Activated CD4-positive, alpha-beta memory T cell treated with anti-CD3 and anti-CD28 coated beads for 36 hours (primary cell): ENCODE results near the gene COL6A2. TPM values are rescaled to one million over a fixed set of nuclear protein-coding genes. Genes with fewer than 3 reads are reported as not detected.
A peak's percentile ranks its signal among the peaks of the same experiment; 100 is the strongest.
"Not testable (repeated sequence)": the region's sequence is repeated elsewhere in the genome, so short reads cannot be mapped to it uniquely, and the experiment has no call there.

Source experiments
- CTCF ChIA-PET: fragments of 350-600 bp; sonication (Branson Sonifier 250); formaldehyde crosslinking; loops from one replicate; lab custom pipeline; 2021; ENCODE audit warnings: antibody characterized with exemption, inconsistent platforms; lab: Charles Lee
- POLR2A ChIA-PET: fragments of 350-600 bp; sonication (Branson Sonifier 250); formaldehyde crosslinking; loops from one replicate; lab custom pipeline; 2021; ENCODE audit warnings: antibody characterized with exemption; lab: Charles Lee
- DNase-seq: peaks from one replicate; pipeline ENCODE4 v3.0.0-alpha.2; 2020
- H3K27ac Mint-ChIP-seq: one replicate; pipeline ENCODE4 v1.8.0; 2021; ENCODE audit warnings: mixed read lengths
- H3K27me3 Mint-ChIP-seq: one replicate; pipeline ENCODE4 v1.8.0; 2021; ENCODE audit warnings: mixed read lengths
- H3K36me3 Mint-ChIP-seq: one replicate; pipeline ENCODE4 v1.8.0; 2021; ENCODE audit warnings: mixed read lengths
- H3K4me1 Mint-ChIP-seq: one replicate; pipeline ENCODE4 v1.8.0; 2021; ENCODE audit warnings: low read depth, mixed read lengths
- H3K4me3 Mint-ChIP-seq: one replicate; pipeline ENCODE4 v1.8.0; 2021; ENCODE audit warnings: mild to moderate bottlenecking, mixed read lengths
- H3K9me3 Mint-ChIP-seq: one replicate; pipeline ENCODE4 v1.8.0; 2021; ENCODE audit warnings: mixed read lengths
- intact Hi-C: fragments of 100-400 bp; cut with micrococcal nuclease; formaldehyde crosslinking; loops from one replicate; pipeline ENCODE4 v1.15.1; 2023
- total RNA-seq, 2 experiments: library from RNA; stranded (reverse); gene quantifications; one replicate each; pipeline ENCODE4 v1.2.3, GENCODE V29; 2021

Gene COL6A2
- total RNA-seq, 2 experiments from 2014 or later = 4.3 to 4.8 TPM

DNA sequence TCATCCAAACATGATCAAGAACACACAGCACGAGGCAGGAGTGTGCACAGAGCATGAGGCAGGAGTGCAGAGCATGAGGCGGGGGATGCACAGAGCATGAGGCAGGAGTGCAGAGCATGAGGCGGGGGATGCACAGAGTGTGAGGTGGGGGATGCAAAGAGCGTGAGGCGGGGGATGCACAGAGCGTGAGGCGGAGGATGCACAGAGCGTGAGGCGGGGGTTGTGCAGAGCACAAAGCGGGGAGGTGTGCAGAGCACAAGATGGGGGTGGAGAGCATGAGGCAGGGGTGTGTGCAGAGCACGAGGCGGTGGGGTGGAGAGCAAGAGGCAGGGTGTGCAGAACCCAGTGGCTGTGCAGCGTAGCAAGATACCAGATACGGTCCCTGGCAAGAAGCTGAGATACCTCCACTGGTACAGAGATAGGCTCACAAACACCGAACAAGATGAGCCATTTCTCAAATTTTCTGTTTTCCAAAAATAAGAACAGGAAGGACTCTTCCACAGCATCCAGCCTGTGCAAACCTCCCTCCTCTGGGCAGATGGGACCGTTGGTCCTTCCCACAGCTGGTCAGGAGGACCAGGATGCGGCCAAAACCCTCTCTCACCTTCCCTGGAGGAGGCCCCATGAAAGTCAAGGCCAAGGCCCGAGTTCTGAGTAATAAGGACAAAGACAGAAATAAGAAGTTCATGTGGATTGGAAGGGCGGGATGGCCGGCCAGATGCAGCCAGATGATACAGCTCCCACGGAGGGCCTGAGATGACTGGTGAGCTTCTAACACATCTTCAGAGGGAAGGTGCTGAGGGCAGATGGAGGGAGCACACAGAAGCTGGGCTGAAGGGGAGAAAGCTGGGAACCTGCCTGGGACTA is 74.3 kb downstream of the COL6A2 start:
- DNase-seq = peak; percentile 6
- Mint-ChIP-seq H3K27me3 (peaks cover 2% of the 10 kb centered on the region), H3K36me3 (peaks cover 5% of the 10 kb centered on the region), H3K4me1 (peaks cover 6% of the 10 kb centered on the region), H3K27ac (no peak overlapping the region), H3K9me3 (peaks cover 25% of the 10 kb centered on the region), H3K4me3 (no peak overlapping the region)
- ChIA-PET POLR2A (no interaction called here), CTCF (no interaction called here)
- intact Hi-C loops = no loop called here

- ChIA-PET POLR2A (no interaction called here), CTCF (no interaction called here)
- DNase-seq = peak; percentile 3
- Mint-ChIP-seq H3K4me3 (no peak overlapping the region), H3K4me1 (peaks cover 6% of the 10 kb centered on the region), H3K27me3 (peaks cover 2% of the 10 kb centered on the region), H3K9me3 (peaks cover 28% of the 10 kb centered on the region), H3K36me3 (peaks cover 5% of the 10 kb centered on the region), H3K27ac (no peak overlapping the region)
- intact Hi-C loops = no loop called here
These were observed 75.1 kb downstream of the COL6A2 start for GRCh38 chr21:46172863-46173528.

DNA sequence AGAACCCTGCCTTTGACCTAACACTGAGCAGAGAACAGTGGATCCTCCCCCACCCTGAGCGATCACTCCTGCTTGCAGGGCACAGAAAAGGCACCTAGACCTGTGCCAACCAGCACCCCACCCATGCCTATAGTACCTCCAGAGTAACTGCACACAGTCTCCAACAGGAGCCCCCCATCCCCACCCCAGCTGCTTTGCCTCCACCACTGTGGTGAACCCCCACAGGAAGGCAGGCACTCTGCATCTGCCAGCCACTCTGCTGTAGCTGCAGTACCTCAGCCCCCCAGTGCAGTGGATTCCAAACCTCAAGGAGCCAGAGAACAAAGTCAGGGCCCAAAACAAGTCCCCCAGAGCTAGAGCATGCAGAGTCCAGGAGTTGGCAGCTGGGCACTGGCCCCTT is 75.7 kb downstream of the COL6A2 start:
- Mint-ChIP-seq H3K27me3 (peaks cover 2% of the 10 kb centered on the region), H3K4me3 (no peak overlapping the region), H3K4me1 (peaks cover 6% of the 10 kb centered on the region), H3K27ac (no peak overlapping the region), H3K36me3 (peaks cover 5% of the 10 kb centered on the region), H3K9me3 (peaks cover 28% of the 10 kb centered on the region)
- ChIA-PET POLR2A (no interaction called here), CTCF (no interaction called here)
- DNase-seq = no peak
- intact Hi-C loops = no loop called here

- H3K27me3 Mint-ChIP-seq, H3K36me3 Mint-ChIP-seq, H3K27ac Mint-ChIP-seq, H3K4me3 Mint-ChIP-seq, H3K4me1 Mint-ChIP-seq, intact Hi-C loops, POLR2A ChIA-PET, DNase-seq: not testable (repeated sequence)
- peaks cover 28% of the 10 kb centered on the region for H3K9me3 Mint-ChIP-seq
- CTCF ChIA-PET = interaction anchor here (1.0 to 1.1 kb wide), 2 partner anchors 23 to 33 kb away, joined by 3 to 4 read pairs; no protein-coding TSS in a partner anchor
These were observed 78.7 kb downstream of the COL6A2 start for GRCh38 chr21:46176443-46177129.

DNA sequence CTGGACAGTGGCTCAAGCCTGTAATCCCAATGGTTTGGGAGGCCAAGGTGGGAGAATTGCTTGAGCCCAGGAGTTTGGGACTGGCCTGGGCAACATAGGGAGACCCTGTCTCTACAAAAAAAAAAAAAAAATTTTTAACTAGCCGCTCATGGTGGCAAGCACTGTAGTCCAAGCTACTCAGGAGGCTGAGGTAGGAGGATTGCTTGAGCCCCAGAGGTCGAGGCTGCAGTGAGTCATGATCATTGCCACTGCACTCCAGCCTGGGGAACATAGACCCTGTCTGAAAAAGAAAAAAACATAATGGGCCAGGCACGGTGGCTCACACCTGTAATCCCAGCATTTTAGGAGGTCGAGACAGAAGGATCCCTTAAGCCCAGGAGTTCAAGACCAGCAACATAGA is 81.0 kb downstream of the COL6A2 start:
- H3K36me3 Mint-ChIP-seq = peaks cover 5% of the 10 kb centered on the region
- H3K27me3 Mint-ChIP-seq = peaks cover 4% of the 10 kb centered on the region
- intact Hi-C loops = no loop called here
- ChIA-PET POLR2A (no interaction called here), CTCF (no interaction called here)
- no peak overlapping the region for H3K4me3 Mint-ChIP-seq
- no peak overlapping the region for H3K27ac Mint-ChIP-seq
- peaks cover 25% of the 10 kb centered on the region for H3K9me3 Mint-ChIP-seq
- peaks cover 2% of the 10 kb centered on the region for H3K4me1 Mint-ChIP-seq
- no peak for DNase-seq

Other genes with a start within 250 kb of the COL6A2 start
- under 1 TPM; 0.39 to 0.40 TPM for gene COL6A1, start 116.3 kb upstream of the COL6A2 start, total RNA-seq
- gene FTCD, start 57.5 kb downstream of the COL6A2 start, total RNA-seq = under 1 TPM in 1 of 2 experiments, not detected in 1; 0.22 TPM
- gene SPATC1L, start 86.3 kb downstream of the COL6A2 start, total RNA-seq = 1 to 10 TPM; 5.7 to 6.7 TPM
- 10 to 100 TPM; 22.7 to 22.8 TPM for gene LSS, start 130.7 kb downstream of the COL6A2 start, total RNA-seq
- gene MCM3AP, start 187.5 kb downstream of the COL6A2 start, total RNA-seq = 100 to 1,000 TPM; 117 to 126 TPM
- 10 to 100 TPM; 14.4 to 14.8 TPM for gene YBEY, start 188.2 kb downstream of the COL6A2 start, total RNA-seq
- gene C21orf58, start 225.8 kb downstream of the COL6A2 start, total RNA-seq = 10 to 100 TPM; 25.8 to 28.1 TPM
- 10 to 100 TPM; 48.5 to 50.6 TPM for gene PCNT, start 226.0 kb downstream of the COL6A2 start, total RNA-seq